Testis (tissue), 3 donors: ENCODE measurements around the gene TMEM44. TPM values are rescaled to one million over a fixed set of nuclear protein-coding genes. Genes with fewer than 3 reads are reported as not detected.

Source experiments
- DNase-seq: peaks from one replicate; pipeline ENCODE4 v3.0.0-alpha.2; 2019
- H3K27ac ChIP-seq, 2 donors: fragments of 200-600 bp; sonication (generic); one replicate each; pipeline ENCODE4 v1.5.1; 2019
- H3K27me3 ChIP-seq: fragments of 200-600 bp; sonication (generic); one replicate; pipeline ENCODE4 v1.5.1; 2019
- H3K36me3 ChIP-seq: fragments of 200-600 bp; sonication (generic); one replicate; pipeline ENCODE4 v1.5.1; 2017; ENCODE audit warnings: low read depth; ENCODE audit errors: missing control alignments
- H3K4me1 ChIP-seq: fragments of 200-600 bp; sonication (generic); one replicate; pipeline ENCODE4 v1.5.1; 2019
- H3K4me3 ChIP-seq, 2 donors: fragments of 200-600 bp; sonication (generic); one replicate each; pipeline ENCODE4 v1.5.1; 2017 to 2019
- H3K9me3 ChIP-seq: fragments of 200-600 bp; sonication (generic); one replicate; pipeline ENCODE4 v1.5.1; 2017
- POLR2A ChIP-seq: fragments of 450-650 bp; IDR thresholded peaks from one replicate; pipeline ENCODE4 v1.6.1; 2017; ENCODE audit warnings: antibody characterized with exemption, mild to moderate bottlenecking, moderate library complexity
- WGBS, 2 donors: methylation state at CpG; one replicate each; pipeline ENCODE4 v1.1.5; 2018; 5-methylcytosine and 5-hydroxymethylcytosine counted together
- intact Hi-C: fragments of 100-400 bp; cut with DNase I; formaldehyde crosslinking; loops from one replicate; pipeline ENCODE4 v1.15.1; 2023; ENCODE audit warnings: low total_unique reads
- polyA plus RNA-seq: library from polyadenylated mRNA; stranded (reverse); fragments of 350-450 nt; fragmentation: Illumina TruSeq; extraction: RNeasy Lipid Tissue Mini Kit (QIAGEN cat#74804); gene quantifications from one replicate; pipeline ENCODE4 v1.2.3, GENCODE V29; 2014; ENCODE audit warnings: low read depth, low replicate concordance; ENCODE audit not compliant: insufficient read depth
- total RNA-seq, 2 donors: library from RNA; depleted of rRNA; stranded (reverse); fragments of >200 nt; gene quantifications; one replicate each; pipeline ENCODE4 v1.2.3, GENCODE V29; 2016
- TF ChIP-seq, protein P1 (sequence below), 3 experiments: fragments of 450-650 bp in 2 of 3; fragments of 200-600 bp in 1 of 3; sonication (generic) in 1 of 3; IDR thresholded peaks; one replicate each; pipeline ENCODE4 v1.5.1; 2016 to 2019; ENCODE audit warnings: antibody characterized with exemption in 3 of 3, mild to moderate bottlenecking in 2 of 3, moderate library complexity in 1 of 3

Gene TMEM44
- total and polyA plus RNA-seq, 3 donors from 2014 or later: 6.8 to 14.9 (median 10.7) TPM

DNA sequence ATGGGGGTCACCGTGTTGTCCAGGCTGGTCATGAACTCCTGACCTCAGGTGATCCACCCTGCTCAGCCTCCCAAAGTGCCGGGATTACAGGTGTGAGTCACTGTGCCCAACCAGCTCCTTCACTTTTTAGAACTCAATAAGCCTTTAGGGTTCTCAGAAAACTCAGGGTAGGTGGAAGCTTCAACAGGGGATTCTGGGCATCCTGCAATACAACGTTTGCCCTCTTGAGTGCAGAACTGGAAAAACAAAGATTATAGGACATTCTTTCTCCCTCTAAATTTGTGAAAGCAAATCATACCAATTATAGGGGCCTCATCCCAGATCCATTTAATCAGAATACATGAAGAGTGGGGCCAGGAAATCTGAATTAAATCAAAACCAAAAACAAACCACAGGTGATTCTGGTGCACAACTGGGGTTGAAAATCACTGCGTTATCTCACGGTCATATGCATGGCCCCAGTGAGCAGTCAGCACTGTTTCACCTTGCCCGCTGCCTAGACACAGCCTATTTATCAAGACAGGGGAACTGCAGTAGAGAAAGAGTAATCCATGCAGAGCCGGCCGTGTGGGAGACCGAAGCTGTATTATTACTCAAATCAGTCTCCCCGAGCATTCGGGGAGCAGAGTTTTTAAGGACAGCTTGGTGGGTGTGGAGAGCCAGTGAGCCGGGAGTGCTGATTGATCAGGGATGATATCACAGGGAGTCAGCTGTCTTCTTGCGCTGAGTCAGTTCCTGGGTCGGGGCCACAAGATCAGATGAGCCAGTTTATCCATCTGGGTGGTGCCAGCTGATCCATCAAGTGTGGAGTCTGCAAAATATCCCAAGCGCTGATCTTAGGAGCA lies 58.4 kb downstream of the TMEM44 start:
- intact Hi-C loops: no loop called here

DNA sequence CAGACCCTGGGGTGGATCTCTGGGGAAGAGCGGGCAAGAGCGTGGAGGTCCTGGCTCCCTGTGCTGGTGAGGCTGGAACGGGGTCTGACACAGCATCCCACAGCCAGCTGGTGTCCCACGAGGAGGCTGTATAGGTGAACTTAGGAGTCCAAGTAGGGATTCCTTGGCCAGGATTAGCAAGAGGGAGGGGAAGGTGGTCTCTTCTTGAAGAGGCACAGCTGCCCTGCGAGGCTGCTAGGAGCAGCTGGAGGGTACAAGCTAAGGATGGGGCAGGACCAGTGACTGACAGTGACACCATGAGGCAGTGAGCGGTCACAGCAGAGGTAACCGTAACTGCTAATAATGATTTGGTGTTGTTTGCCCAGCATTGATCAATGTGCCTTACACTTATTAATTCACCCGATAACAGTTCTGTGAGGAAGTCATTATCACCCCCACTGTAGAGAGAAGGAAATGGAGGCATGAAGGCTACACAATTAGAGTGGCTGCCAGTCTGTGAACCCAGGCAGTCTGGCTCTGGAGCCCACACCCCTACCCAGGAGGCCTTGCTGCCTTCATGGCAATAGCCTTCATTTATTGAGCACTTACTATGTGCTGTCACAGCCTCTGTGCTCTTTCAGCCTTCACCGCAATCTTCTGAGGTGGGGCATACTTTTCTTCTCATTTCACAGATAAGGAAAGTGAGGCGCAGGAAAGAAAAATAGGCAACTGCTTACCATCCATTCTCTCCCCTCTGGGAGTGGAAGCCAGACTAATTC lies 59.4 kb downstream of the TMEM44 start:
- H3K36me3 ChIP-seq: no peaks in the 10 kb centered on the region
- no peaks in the 10 kb centered on the region for H3K27me3 ChIP-seq
- H3K9me3 ChIP-seq: no peaks in the 10 kb centered on the region
- no peak overlapping the region for H3K4me3 ChIP-seq
- 74 to 86% methylated on average over 10 of the region's 10 CpGs for WGBS, 2 donors
- DNase-seq: peak; percentile 71
- H3K4me1 ChIP-seq: peaks cover 7% of the 10 kb centered on the region
- TF ChIP-seq, protein P1, sequence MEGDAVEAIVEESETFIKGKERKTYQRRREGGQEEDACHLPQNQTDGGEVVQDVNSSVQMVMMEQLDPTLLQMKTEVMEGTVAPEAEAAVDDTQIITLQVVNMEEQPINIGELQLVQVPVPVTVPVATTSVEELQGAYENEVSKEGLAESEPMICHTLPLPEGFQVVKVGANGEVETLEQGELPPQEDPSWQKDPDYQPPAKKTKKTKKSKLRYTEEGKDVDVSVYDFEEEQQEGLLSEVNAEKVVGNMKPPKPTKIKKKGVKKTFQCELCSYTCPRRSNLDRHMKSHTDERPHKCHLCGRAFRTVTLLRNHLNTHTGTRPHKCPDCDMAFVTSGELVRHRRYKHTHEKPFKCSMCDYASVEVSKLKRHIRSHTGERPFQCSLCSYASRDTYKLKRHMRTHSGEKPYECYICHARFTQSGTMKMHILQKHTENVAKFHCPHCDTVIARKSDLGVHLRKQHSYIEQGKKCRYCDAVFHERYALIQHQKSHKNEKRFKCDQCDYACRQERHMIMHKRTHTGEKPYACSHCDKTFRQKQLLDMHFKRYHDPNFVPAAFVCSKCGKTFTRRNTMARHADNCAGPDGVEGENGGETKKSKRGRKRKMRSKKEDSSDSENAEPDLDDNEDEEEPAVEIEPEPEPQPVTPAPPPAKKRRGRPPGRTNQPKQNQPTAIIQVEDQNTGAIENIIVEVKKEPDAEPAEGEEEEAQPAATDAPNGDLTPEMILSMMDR (IDR thresholded peaks at IDR 0.05): peak in 1 of 3 experiments; percentile 37
- no peak for TF ChIP-seq POLR2A
- intact Hi-C loops: no loop called here
- H3K27ac ChIP-seq: no peak overlapping the region

More for the DNA sequence above, 58.4 kb downstream of the TMEM44 start:
- Histone ChIP-seq H3K4me3 (no peak overlapping the region), H3K27me3 (no peaks in the 10 kb centered on the region), H3K4me1 (peaks cover 7% of the 10 kb centered on the region), H3K36me3 (no peaks in the 10 kb centered on the region), H3K9me3 (no peaks in the 10 kb centered on the region), H3K27ac (no peak overlapping the region)
- DNase-seq: no peak
- 73 to 79% methylated on average over 15 of the region's 15 CpGs for WGBS, 2 donors
- TF ChIP-seq, protein P1 (IDR thresholded peaks at IDR 0.05): no peak
- no peak for TF ChIP-seq POLR2A

DNA sequence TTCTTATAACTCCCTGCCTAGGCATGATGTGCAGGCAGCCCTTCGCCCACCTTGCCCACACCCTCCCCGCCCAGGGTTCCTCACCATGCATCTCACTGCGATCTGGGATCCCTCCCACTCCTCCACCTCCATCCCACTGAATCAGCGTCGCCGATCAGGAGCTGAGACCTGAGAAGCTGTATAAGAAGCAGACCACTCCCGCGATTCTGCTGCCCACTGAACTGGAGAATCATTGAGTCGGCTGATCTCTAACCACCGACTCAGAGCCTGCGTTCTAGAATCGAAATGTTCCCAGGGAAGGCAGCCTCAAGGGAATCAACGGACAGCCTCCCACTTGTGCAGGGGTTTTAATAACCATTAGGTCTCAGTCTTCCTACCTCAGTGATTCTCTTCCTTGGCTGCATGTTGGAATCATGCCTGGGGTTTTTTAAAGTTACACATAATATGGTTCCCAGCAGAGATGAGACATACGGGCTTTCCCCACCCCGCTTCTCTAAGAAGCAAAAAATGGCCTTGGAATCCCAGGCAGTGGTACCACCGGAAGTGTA lies 60.2 kb downstream of the TMEM44 start:
- Histone ChIP-seq H3K9me3 (no peaks in the 10 kb centered on the region), H3K27ac (no peak overlapping the region), H3K4me3 (no peak overlapping the region), H3K4me1 (peaks cover 7% of the 10 kb centered on the region), H3K36me3 (no peaks in the 10 kb centered on the region), H3K27me3 (no peaks in the 10 kb centered on the region)
- TF ChIP-seq, protein P1 (IDR thresholded peaks at IDR 0.05): no peak
- TF ChIP-seq POLR2A: no peak
- intact Hi-C loops: no loop called here
- 86 to 90% methylated on average over 16 of the region's 16 CpGs for WGBS, 2 donors
- DNase-seq: no peak

DNA sequence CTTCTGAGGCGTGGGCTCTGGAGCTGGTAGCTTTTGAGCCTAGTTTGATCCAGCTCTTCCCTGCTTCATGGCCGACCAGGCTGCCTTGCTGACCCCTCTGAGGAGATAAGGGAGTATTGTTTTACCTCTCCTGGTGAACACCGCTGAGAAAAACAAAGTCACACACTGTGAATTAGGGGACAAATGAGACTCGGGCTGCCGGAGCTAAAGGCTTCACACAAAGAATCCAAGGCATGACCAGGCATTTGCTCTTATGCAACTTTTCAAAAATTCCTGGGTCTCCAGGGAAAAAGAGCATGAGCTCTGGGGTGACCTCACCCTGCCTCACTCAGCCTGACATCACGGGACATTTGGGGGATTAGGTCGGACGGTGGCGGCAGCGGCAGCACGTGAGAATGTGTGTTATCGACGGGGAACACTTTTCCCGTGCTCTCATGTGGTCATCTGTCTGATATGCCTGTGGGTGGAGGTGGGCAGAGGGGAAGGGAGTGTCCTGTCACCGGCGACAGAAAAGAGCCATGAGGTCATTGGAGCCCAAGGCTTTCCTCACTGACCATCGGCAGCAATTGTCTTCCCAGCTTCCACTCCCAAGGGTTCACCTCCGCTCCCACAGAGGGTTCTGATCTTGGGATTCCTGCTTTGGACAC lies 61.0 kb downstream of the TMEM44 start:
- no peaks in the 10 kb centered on the region for H3K36me3 ChIP-seq
- peak; percentile 26 for DNase-seq
- H3K27me3 ChIP-seq: no peaks in the 10 kb centered on the region
- H3K27ac ChIP-seq: no peak overlapping the region
- TF ChIP-seq, protein P1 (IDR thresholded peaks at IDR 0.05): no peak
- TF ChIP-seq POLR2A: no peak
- peaks cover 7% of the 10 kb centered on the region for H3K4me1 ChIP-seq
- H3K9me3 ChIP-seq: no peaks in the 10 kb centered on the region
- H3K4me3 ChIP-seq: no peak overlapping the region
- WGBS, 2 donors: 54 to 57% methylated on average over 14 to 18 of the region's 18 CpGs
- intact Hi-C loops: no loop called here
